ENCODE results near the gene PIP4P1.

- no peak for TF ChIP-seq CTCF (IDR thresholded peaks at IDR 0.05)
- TF ChIP-seq POLR2A (IDR thresholded peaks at IDR 0.05), result no peak
- no peak for TF ChIP-seq EP300 (IDR thresholded peaks at IDR 0.05)
Measured at GRCh38 chr14:20412411-20412810, 48.8 kb downstream of the PIP4P1 start.

Measured in sigmoid colon (tissue), 4 donors.